ENCODE data around the gene ZDBF2. TPM values are rescaled to one million over a fixed set of nuclear protein-coding genes. Genes with fewer than 3 reads are reported as not detected.
"Not testable (repeated sequence)": the region's sequence is repeated elsewhere in the genome, so short reads cannot be mapped to it uniquely, and the experiment has no call there.

Gene ZDBF2
- total RNA-seq, 1 donor = 11.8 TPM

DNA sequence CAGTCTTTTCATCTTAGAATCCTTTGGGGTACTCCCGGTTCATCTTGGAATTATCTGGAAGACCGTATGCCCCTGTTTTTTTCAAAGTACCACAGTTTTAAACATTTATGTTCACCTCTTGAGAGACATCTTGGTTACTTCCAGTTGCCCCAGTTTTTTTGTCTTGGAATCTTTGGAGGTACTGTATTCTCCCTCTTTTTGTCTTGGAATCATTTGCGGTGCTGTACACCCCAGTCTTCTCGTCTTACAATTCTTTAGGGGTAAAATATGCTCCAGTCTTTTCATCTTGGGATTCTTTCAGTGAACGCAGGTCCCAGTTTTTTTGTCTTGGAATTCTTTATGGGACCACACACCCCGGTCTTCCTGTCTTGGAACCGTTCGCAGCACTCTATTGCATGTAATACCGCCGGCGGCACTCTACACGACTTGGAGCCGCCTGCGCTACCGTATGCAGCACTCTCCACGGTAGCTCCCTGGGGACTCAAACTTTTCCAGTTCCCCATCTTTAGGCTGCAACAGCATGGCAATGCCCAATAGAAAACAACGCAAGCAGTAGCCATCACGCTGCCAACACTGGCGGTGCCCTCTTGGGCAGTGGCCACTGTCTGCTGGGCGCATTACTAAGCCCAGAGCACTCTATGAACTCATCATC is 21.2 kb upstream of the ZDBF2 start:
- no peak for DNase-seq (ENCODE audit: low read depth)
- TF ChIP-seq, protein P1, sequence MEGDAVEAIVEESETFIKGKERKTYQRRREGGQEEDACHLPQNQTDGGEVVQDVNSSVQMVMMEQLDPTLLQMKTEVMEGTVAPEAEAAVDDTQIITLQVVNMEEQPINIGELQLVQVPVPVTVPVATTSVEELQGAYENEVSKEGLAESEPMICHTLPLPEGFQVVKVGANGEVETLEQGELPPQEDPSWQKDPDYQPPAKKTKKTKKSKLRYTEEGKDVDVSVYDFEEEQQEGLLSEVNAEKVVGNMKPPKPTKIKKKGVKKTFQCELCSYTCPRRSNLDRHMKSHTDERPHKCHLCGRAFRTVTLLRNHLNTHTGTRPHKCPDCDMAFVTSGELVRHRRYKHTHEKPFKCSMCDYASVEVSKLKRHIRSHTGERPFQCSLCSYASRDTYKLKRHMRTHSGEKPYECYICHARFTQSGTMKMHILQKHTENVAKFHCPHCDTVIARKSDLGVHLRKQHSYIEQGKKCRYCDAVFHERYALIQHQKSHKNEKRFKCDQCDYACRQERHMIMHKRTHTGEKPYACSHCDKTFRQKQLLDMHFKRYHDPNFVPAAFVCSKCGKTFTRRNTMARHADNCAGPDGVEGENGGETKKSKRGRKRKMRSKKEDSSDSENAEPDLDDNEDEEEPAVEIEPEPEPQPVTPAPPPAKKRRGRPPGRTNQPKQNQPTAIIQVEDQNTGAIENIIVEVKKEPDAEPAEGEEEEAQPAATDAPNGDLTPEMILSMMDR (IDR thresholded peaks at IDR 0.05; ENCODE audit: insufficient read depth, low read length) = no peak
- H3K4me3 ChIP-seq (ENCODE audit: low read depth, low read length) = no peak overlapping the region

DNA sequence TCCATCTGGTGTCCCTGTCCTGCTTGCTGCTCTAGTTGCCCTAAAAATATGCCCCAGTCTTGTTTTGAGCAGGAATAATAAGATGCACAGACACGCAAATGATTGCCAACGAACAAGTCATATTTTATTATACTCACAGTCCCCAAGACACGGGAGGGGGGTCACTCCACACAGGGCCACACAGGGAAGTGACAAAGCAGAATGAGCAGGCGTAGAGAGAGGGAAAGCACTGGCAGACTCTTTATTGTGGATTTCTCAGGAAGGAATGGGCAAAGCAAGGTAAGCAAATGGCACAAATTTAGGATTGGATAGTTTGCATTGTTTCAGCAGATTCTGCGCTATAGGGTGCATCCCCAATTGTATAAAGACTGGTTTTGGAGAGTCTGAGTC is 20.7 kb upstream of the ZDBF2 start:
- DNase-seq (ENCODE audit: low read depth) = no peak
- no peak overlapping the region for H3K4me3 ChIP-seq (ENCODE audit: low read depth, low read length)
- TF ChIP-seq, protein P1 (IDR thresholded peaks at IDR 0.05; ENCODE audit: insufficient read depth, low read length) = no peak

DNA sequence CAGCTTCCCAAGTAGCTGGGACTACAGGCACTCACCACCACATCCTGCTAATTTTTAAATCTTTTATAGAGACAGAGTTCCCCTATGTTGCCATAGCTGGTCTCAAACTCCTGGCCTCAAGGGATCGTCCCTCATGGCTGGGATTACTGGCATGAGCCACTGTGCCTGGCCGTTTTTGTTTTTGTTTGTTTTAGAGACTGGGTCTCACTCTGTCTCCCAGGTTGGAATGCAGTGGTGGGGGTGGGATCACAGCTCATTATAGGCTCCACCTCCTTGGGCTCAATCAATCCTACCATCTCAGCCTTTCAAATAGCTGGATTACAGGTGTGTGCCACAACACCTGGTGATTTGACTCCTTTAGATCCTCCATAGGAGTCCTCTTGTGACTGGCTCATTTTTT is 19.5 kb upstream of the ZDBF2 start:
- no peak for DNase-seq (ENCODE audit: low read depth)
- TF ChIP-seq, protein P1 (IDR thresholded peaks at IDR 0.05; ENCODE audit: insufficient read depth, low read length) = no peak
- H3K4me3 ChIP-seq (ENCODE audit: low read depth, low read length) = no peak overlapping the region

DNA sequence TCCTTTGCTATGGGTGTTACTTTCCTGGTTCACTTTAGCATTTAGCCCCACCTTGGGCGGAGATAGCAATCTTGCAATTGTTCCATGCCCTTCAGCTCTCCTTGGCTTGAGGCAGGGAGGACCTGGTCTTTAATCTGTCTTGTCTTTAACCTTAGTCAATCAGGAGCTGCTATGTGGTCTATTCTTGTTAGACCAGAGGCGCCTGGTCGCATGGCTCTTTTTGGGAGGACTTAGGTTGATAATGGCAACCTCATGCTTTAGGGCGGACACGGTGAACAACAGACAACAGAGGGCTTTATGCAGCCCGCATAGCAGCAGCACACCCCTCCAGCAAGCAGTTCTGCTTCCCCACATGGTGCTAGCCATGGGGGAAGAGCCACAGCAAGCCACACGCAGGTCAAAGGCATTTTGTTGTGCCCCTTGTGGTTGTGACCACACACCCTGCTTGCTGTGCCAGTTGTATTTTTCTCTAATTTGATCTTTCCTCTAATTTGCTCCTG is 17.7 kb upstream of the ZDBF2 start:
- no peak for DNase-seq (ENCODE audit: low read depth)
- TF ChIP-seq, protein P1 (IDR thresholded peaks at IDR 0.05; ENCODE audit: insufficient read depth, low read length) = no peak
- H3K4me3 ChIP-seq (ENCODE audit: low read depth, low read length) = no peak overlapping the region

DNA sequence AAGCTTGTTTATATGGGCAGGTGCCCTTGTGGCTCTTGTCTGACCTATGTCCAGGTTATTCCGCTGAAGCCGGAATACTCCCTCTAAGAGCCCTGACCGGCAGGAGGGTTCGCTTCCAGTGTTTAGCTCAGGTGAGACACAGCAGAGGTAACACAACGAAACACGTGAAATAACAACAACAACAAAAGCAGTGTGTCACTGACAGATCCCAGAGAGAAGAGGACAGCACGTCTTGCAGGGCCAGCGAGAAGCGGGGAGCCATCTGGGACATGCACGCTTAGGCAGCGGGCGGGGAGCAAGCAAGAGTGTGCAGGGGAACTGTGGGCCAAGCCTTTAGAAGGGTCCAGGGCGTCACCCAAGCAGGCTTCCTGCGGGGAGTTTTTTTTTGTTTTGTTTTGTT is 17.1 kb upstream of the ZDBF2 start:
- TF ChIP-seq, protein P1 (IDR thresholded peaks at IDR 0.05; ENCODE audit: insufficient read depth, low read length) = no peak
- H3K4me3 ChIP-seq (ENCODE audit: low read depth, low read length) = no peak overlapping the region
- no peak for DNase-seq (ENCODE audit: low read depth)

DNA sequence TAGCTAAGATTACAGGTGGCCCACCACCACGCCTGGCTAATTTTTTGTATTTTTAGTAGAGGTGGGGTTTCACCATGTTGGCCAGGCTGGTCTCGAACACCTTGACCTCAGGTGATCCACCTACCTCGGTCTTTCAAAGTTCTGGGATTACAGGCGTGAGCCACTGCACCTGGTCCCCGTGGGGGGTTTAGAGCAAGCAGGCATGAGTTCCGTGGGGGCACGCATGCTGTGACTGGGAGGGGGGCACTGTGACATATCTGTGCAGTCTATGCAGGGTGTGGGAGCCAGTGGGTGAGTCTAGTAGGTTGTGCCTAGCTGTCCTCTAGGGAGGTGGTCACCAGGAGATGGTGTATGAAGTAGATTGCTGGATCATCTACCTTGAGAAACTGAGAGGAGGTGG is 16.6 kb upstream of the ZDBF2 start:
- TF ChIP-seq, protein P1 (IDR thresholded peaks at IDR 0.05; ENCODE audit: insufficient read depth, low read length) = no peak
- no peak overlapping the region for H3K4me3 ChIP-seq (ENCODE audit: low read depth, low read length)
- no peak for DNase-seq (ENCODE audit: low read depth)

DNA sequence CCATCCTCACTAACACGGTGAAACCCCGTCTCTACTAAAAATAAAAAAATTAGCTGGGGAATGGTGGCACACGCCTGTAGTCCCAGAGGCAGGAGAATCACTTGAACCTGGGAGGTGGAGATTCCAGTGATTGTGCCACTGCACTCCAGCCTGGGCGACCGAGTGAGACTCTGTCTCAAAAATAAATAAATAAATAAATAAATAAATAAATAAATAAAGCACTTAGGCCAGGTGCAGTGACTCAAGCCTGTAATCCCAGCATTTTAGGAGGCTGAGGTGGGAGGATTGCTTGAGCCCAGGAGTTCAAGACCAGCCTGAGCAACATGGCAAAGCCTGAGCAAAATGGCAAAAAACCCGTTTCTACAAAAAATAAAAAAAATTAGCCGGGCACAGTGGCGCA is 15.8 kb upstream of the ZDBF2 start:
- not testable (repeated sequence) for DNase-seq (ENCODE audit: low read depth); H3K4me3 ChIP-seq (ENCODE audit: low read depth, low read length)
